GM12873 (cell line): Measurements from ENCODE around the gene CFAP57.

Experiments
- TF ChIP-seq, protein P1 (sequence below): IDR thresholded peaks from 2 replicates; pipeline ENCODE4 v1.5.1; 2012; ENCODE audit warnings: low read depth, mild to moderate bottlenecking, moderate library complexity, low read length, control low read depth; ENCODE audit not compliant: insufficient read depth; ENCODE audit errors: missing control alignments

CFAP57 gene

DNA sequence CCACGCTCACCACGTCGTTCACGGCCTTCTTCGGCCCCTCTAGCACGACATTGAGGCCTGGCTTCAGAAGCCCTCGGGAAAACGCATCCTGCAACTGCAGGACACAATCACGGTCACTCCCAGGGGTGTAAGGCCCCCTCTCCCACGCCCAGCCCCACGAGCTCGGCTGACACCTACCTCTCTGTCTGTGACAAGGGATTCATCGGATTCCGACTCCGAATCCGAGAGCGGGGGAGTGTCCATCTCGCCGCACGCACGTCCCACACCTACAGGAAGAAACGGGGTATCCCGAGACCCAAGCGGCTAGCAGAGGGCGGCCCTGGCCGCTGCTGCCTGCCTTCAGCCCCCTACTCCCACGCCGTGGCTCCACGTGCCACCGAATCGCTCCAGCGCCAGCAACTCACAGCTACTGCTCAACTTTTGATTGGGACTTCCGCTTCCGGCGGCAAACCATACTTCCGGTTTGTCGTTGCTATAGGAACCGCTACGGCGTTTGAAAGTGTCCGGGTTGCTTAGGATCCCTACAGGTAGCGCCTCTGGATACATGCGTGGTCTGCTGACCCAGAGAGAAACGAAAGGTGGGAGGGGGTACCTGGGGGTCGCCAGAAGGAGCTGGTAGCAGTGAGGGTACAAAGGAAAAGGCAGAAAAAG, at the start of gene CFAP57, which contains the start of gene EBNA1BP2:
TSS of gene CFAP57 (plus strand) at position 455 of the 651 bp plus-strand sequence. CDS start 424 bp downstream, outside the sequence.
TSS of gene EBNA1BP2 (minus strand) at position 415 of the 651 bp plus-strand sequence. CDS start at position 243, 172 bp downstream.
- TF ChIP-seq, protein P1, sequence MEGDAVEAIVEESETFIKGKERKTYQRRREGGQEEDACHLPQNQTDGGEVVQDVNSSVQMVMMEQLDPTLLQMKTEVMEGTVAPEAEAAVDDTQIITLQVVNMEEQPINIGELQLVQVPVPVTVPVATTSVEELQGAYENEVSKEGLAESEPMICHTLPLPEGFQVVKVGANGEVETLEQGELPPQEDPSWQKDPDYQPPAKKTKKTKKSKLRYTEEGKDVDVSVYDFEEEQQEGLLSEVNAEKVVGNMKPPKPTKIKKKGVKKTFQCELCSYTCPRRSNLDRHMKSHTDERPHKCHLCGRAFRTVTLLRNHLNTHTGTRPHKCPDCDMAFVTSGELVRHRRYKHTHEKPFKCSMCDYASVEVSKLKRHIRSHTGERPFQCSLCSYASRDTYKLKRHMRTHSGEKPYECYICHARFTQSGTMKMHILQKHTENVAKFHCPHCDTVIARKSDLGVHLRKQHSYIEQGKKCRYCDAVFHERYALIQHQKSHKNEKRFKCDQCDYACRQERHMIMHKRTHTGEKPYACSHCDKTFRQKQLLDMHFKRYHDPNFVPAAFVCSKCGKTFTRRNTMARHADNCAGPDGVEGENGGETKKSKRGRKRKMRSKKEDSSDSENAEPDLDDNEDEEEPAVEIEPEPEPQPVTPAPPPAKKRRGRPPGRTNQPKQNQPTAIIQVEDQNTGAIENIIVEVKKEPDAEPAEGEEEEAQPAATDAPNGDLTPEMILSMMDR = no peak

- TF ChIP-seq, protein P1 = no peak
Measured at GRCh38 chr1:43123031-43123430, 49.1 kb upstream of the CFAP57 start.

GRCh38 chr1:43128816-43129215, 43.3 kb upstream of the CFAP57 start:
- TF ChIP-seq, protein P1 = no peak

GRCh38 chr1:43129426-43129825, 42.7 kb upstream of the CFAP57 start:
- TF ChIP-seq, protein P1 = no peak

GRCh38 chr1:43134068-43134467, 38.1 kb upstream of the CFAP57 start:
- TF ChIP-seq, protein P1 = no peak

GRCh38 chr1:43134640-43135039, 37.5 kb upstream of the CFAP57 start:
- TF ChIP-seq, protein P1 = no peak

DNA sequence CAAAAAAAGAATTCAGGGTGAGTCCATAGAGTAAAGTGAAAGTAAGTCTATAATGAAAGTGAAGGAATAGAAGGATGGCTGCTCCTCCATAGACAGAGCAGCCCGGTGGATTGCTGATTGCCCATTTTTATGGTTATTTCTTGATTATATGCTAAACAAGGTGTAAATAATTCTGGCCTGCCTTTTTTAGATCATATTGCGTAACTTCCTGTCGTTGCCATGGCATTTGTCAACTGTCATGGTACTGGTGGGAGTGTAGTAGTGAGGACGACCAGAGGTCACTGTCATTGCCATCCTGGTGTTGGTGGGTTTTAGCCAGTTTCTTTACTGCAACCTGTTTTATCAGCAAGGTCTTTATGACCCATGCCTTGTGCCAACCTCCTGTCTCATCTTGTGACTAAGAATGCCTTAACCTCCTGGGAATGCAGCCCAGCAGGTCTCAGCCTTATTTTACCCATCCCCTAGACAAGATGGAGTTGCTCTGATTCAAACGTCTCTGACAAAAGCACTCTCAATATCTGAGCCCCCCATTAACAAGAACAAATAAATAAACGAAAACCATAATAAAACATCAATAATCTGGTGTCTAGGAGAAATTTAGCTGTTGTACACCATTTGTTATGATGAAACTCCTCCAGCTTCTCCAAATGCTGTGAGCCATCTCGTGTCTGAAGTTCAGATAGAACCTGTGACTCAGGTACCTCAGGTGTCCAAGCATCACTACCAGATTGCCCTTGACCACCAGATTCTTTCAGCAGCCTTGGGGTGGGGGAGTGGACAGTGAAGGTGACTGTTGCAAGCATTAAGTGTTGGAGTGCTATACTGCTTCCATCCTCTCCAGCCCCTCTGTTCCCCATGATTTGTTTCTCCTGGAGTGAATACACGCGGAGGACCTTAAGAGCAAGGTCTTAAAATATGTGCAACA, 36.0 kb upstream of the CFAP57 start:
- TF ChIP-seq, protein P1 = no peak
